Erythroblast (primary cell): ENCODE results near the gene B3GAT3.

Experiments
- GATA1 ChIP-seq: IDR thresholded peaks from 2 replicates; pipeline ENCODE4 v1.6.1; 2011; ENCODE audit warnings: low read depth, mild to moderate bottlenecking, control low read depth, low read length, moderate library complexity
- POLR2A ChIP-seq: IDR thresholded peaks from 2 replicates; pipeline ENCODE4 v1.6.1; 2011; ENCODE audit warnings: mild to moderate bottlenecking, low read length

- TF ChIP-seq POLR2A (no peak), GATA1 (no peak)
These were observed 25.2 kb upstream of the B3GAT3 start for GRCh38 chr11:62646825-62647608.
